ENCODE results near the gene DOCK7.
"Not testable (repeated sequence)": the region's sequence is repeated elsewhere in the genome, so short reads cannot be mapped to it uniquely, and the experiment has no call there.

Gene DOCK7

GRCh38 chr1:62682531-62682930 is 5.7 kb downstream of the DOCK7 start:
- DNase-seq: no peak
- Mint-ChIP-seq H3K9me3 (no peaks in the 10 kb centered on the region), H3K27ac (no peak overlapping the region), H3K4me1 (peaks cover 4% of the 10 kb centered on the region), H3K36me3 (no peaks in the 10 kb centered on the region), H3K27me3 (peaks cover 3% of the 10 kb centered on the region), H3K4me3 (no peak overlapping the region)
- CTCF ChIA-PET: no interaction called here

DNA sequence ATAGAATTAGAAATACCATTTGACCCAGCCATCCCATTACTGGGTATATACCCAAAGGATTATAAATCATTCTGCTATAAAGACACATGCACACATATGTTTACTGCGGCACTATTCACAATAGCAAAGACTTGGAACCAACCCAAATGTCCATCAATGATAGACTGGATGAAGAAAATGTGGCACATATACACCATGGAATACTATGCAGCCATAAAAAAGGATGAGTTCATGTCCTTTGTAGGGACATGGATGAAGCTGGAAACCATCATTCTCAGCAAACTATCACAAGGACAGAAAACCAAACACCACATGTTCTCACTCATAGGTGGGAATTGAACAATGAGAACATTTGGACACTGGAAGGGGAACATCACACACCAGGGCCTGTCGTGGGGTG is 7.2 kb downstream of the DOCK7 start:
- H3K4me1 Mint-ChIP-seq, DNase-seq, CTCF ChIA-PET, H3K9me3 Mint-ChIP-seq, H3K36me3 Mint-ChIP-seq, H3K4me3 Mint-ChIP-seq, H3K27ac Mint-ChIP-seq, H3K27me3 Mint-ChIP-seq: not testable (repeated sequence)

GRCh38 chr1:62677822-62678221 is 10.4 kb downstream of the DOCK7 start:
- DNase-seq, H3K9me3 Mint-ChIP-seq, H3K4me1 Mint-ChIP-seq, H3K36me3 Mint-ChIP-seq, H3K27me3 Mint-ChIP-seq, H3K27ac Mint-ChIP-seq, H3K4me3 Mint-ChIP-seq, CTCF ChIA-PET: not testable (repeated sequence)

DNA sequence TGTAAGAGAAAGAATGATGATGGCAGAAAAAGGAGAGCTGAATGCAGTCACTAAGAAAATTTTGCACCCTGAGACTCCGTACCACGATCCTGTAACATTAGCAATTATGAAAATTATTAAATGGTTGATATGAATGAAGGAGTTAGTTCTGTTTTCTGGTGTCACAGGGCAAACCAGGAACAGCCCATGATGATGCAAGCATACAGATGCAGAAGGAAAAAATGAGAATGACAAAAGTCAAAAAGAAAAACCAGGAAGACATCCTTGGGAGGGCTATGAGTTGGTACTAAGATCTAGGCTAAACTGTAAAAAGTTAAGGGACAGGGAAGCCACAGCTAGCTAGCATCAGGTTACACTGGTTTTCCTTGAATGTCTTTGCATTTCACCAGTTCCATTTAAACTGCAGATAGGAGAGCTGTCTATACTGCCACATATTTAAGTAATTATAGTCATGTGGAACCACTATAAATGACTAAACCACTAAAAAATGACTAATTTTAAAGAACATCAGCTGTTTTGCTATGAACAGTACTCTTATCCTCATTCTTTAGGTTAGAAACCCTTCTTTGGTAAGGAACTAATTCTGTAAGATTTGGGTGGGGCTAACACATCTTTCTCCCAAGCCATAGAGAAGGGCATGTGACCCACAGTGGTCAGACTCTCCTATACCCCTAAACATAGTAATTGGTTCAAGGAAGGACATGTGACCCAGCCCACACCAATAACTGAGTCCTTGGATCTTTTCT is 11.4 kb downstream of the DOCK7 start:
- DNase-seq: no peak
- H3K4me1 Mint-ChIP-seq: no peaks in the 10 kb centered on the region
- no peak overlapping the region for H3K4me3 Mint-ChIP-seq
- no peaks in the 10 kb centered on the region for H3K36me3 Mint-ChIP-seq
- H3K9me3 Mint-ChIP-seq: no peaks in the 10 kb centered on the region
- no peak overlapping the region for H3K27ac Mint-ChIP-seq
- CTCF ChIA-PET: no interaction called here
- H3K27me3 Mint-ChIP-seq: no peaks in the 10 kb centered on the region

GRCh38 chr1:62673629-62674028 is 14.6 kb downstream of the DOCK7 start:
- CTCF ChIA-PET: no interaction called here
- Mint-ChIP-seq H3K27me3 (no peaks in the 10 kb centered on the region), H3K4me3 (no peak overlapping the region), H3K27ac (no peak overlapping the region), H3K4me1 (no peaks in the 10 kb centered on the region), H3K36me3 (no peaks in the 10 kb centered on the region), H3K9me3 (no peaks in the 10 kb centered on the region)
- no peak for DNase-seq

DNA sequence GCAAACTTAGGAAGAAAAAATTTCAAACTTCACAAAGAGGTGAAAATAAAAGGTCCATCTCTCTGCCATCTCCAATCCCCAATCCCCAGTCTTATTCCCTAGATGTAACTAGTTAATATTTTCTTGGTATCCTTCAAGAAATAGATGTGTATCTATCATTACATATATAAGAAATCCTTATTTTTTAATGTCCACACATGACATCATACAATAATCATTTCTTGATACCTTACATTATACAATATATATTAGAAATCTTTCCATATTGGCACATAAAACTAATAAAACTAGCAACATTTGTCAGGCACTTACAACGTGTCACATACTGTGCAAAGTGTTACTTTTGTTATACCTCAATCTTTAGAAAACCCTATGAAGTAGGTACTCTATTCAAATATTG is 16.2 kb downstream of the DOCK7 start:
- CTCF ChIA-PET: no interaction called here
- H3K9me3 Mint-ChIP-seq: no peaks in the 10 kb centered on the region
- H3K4me3 Mint-ChIP-seq: no peak overlapping the region
- no peaks in the 10 kb centered on the region for H3K4me1 Mint-ChIP-seq
- H3K36me3 Mint-ChIP-seq: no peaks in the 10 kb centered on the region
- H3K27ac Mint-ChIP-seq: no peak overlapping the region
- H3K27me3 Mint-ChIP-seq: no peaks in the 10 kb centered on the region
- no peak for DNase-seq

DNA sequence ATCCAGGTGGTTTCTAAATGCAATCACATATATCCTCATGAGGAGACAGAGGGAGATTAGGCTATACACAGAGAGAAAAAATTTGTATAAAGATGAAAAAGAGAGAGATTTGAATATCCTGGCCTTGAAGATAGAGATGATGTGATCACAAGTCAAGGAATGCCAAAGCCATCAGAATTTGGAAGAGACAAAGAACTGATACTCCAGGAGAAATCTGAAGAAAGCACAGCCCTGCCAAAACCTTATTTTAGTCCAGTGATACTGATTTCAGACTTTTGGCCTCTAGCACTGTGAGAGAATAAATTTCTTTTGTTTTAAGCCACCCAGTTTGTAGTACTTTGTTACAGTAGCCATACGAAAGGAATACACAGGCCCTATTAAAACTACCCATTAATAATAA is 33.4 kb downstream of the DOCK7 start:
- Mint-ChIP-seq H3K27ac (no peak overlapping the region), H3K36me3 (no peaks in the 10 kb centered on the region), H3K4me1 (no peaks in the 10 kb centered on the region), H3K9me3 (no peaks in the 10 kb centered on the region), H3K27me3 (no peaks in the 10 kb centered on the region), H3K4me3 (no peak overlapping the region)
- CTCF ChIA-PET: no interaction called here
- no peak for DNase-seq

DNA sequence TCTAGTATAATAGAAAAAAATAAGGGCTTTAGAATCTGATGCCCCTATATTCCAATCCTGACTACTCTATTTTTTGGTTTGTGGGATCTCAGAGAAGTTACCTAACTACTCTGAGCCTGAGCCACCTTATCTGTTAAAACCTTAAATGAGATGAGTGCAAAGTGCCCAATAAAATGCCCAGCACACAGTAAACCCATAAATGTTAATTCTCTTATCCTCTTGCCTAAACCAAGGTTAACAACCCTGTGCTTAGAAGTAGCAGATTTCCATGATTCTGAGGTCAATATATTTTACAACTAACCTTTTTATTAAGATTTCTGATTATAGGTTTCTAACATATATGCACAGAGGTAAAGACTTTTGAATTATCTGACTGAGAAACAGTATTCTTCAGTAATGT is 35.8 kb downstream of the DOCK7 start:
- Mint-ChIP-seq H3K36me3 (no peaks in the 10 kb centered on the region), H3K27ac (no peak overlapping the region), H3K27me3 (no peaks in the 10 kb centered on the region), H3K4me3 (no peak overlapping the region), H3K4me1 (no peaks in the 10 kb centered on the region), H3K9me3 (no peaks in the 10 kb centered on the region)
- DNase-seq: no peak
- CTCF ChIA-PET: no interaction called here

GRCh38 chr1:62643283-62643682 is 44.9 kb downstream of the DOCK7 start:
- H3K9me3 Mint-ChIP-seq: no peaks in the 10 kb centered on the region
- H3K27ac Mint-ChIP-seq: no peak overlapping the region
- H3K36me3 Mint-ChIP-seq: no peaks in the 10 kb centered on the region
- H3K4me1 Mint-ChIP-seq: no peaks in the 10 kb centered on the region
- no peaks in the 10 kb centered on the region for H3K27me3 Mint-ChIP-seq
- no peak for DNase-seq
- no peak overlapping the region for H3K4me3 Mint-ChIP-seq
- CTCF ChIA-PET: no interaction called here

DNA sequence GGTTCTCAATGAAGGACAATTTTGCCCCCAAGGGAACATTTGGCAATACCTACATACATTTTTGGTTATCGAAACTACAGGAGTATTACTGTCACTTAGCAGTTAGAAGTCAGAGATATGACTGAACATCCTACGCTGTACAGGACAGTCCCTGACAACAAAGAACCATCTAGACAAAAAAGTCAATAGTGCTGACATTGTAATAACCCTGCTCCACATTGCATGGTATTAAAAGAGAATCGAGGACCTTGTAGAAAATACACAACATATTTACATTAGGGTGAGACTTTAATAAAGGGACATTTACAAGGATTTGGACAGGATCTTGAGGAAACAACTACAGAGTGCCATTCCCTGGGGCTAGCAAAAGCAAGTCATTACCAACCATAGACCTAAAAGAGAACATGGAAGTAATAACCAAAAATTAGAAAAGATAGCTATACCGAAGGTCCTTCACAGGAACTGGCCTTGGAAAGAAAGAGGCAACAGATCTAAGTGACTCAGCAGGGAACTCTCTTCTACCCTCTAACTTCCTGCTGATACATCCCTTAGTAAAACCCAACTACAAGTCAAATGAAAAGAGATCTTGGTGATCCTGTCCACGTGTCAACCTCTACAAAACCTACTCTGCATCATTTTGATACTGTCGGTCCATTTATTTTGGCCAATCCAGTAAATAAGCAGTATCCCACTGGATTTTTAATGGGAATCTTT is 50.6 kb downstream of the DOCK7 start:
- no peaks in the 10 kb centered on the region for H3K9me3 Mint-ChIP-seq
- H3K4me3 Mint-ChIP-seq: no peak overlapping the region
- no peaks in the 10 kb centered on the region for H3K27me3 Mint-ChIP-seq
- no peak overlapping the region for H3K27ac Mint-ChIP-seq
- DNase-seq: no peak
- no peaks in the 10 kb centered on the region for H3K4me1 Mint-ChIP-seq
- H3K36me3 Mint-ChIP-seq: no peaks in the 10 kb centered on the region
- CTCF ChIA-PET: no interaction called here

DNA sequence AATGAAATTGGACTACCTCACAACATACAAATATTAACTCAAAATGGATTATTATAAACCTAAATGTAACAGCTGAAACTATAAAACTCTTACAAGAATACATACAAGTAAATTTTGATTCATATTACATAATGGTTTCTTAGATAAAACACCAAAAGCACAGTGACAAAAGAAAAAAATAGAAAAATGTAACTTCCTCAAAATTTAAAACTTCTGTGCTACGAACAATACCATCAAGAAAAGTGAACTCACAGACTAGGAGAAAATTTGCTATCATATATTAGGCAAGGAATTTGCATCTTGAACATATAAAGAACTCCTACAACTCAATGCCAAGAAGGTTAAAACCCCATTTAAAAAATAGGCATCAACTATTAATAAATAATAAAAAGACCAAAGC is 59.7 kb downstream of the DOCK7 start:
- Mint-ChIP-seq H3K9me3 (no peaks in the 10 kb centered on the region), H3K4me1 (no peaks in the 10 kb centered on the region), H3K36me3 (no peaks in the 10 kb centered on the region), H3K27me3 (no peaks in the 10 kb centered on the region), H3K4me3 (no peak overlapping the region), H3K27ac (no peak overlapping the region)
- no peak for DNase-seq
- CTCF ChIA-PET: no interaction called here

DNA sequence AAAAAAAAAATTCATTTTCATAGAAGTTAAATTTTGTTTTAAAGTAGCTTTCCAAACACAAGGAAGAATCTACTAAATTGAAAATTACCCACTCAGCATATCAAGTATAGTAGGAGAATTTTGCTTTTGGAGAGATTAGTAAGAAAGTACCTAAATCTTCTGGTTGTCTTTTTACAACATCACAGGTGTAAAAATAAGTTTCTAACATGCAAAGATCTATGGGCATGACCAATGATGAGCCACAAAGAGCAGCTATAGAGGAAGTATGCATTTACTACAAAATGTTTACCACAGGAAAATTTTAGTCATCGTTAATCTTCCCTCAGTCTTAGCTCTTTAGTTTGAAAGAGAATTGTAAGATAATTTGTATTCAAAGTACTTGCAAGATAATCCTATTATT is 62.8 kb downstream of the DOCK7 start:
- DNase-seq: no peak
- CTCF ChIA-PET: interaction anchor here (0.6 kb wide), 1 partner anchor 792 kb away, joined by 3 read pairs; no protein-coding TSS in a partner anchor
- Mint-ChIP-seq H3K9me3 (no peaks in the 10 kb centered on the region), H3K4me1 (no peaks in the 10 kb centered on the region), H3K36me3 (no peaks in the 10 kb centered on the region), H3K27ac (no peak overlapping the region), H3K4me3 (no peak overlapping the region), H3K27me3 (no peaks in the 10 kb centered on the region)

DNA sequence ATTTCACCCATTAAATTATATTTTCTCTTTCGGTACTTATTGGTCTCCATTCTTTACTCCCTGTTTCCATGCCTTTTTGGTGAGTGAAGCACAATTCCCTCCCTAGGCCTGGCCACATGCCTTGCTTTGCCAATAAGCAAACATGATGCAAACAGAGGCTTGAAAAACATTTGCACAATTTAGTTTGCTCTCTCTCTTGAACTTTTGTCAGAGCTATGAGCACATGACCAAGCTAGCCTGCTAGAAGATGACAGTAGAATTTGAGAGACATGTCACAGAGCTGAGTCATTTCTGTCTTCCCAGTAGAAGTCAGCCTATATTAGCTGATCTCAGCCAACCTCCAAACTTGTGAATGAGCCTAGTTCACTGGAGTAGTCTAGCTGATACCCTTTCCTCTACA is 66.3 kb downstream of the DOCK7 start:
- H3K4me3 Mint-ChIP-seq: no peak overlapping the region
- no peaks in the 10 kb centered on the region for H3K27me3 Mint-ChIP-seq
- no peak for DNase-seq
- H3K9me3 Mint-ChIP-seq: no peaks in the 10 kb centered on the region
- no peak overlapping the region for H3K27ac Mint-ChIP-seq
- H3K4me1 Mint-ChIP-seq: no peaks in the 10 kb centered on the region
- CTCF ChIA-PET: interaction anchor here (0.6 kb wide), 1 partner anchor 75 kb away, joined by 3 read pairs; no protein-coding TSS in a partner anchor
- H3K36me3 Mint-ChIP-seq: no peaks in the 10 kb centered on the region

DNA sequence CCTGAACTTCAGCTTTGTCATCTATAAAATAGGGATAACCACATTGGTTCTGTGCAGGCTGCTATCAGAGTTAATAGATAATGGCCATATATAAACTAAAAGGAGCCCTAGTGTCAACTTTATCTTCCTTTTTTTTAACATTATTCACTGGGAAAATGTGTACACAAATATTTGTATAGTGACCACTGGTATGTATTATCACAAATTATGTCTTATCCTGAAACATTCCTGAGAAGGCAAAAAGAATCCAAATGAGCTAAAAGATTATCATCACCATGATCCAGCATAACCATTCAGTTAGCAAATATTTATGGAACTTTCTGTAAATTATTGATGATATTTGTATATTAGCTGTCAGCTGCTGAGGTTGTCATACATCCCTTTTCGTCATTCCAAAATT is 74.3 kb downstream of the DOCK7 start:
- H3K4me1 Mint-ChIP-seq: no peaks in the 10 kb centered on the region
- H3K36me3 Mint-ChIP-seq: no peaks in the 10 kb centered on the region
- CTCF ChIA-PET: no interaction called here
- no peak for DNase-seq
- no peak overlapping the region for H3K27ac Mint-ChIP-seq
- no peaks in the 10 kb centered on the region for H3K27me3 Mint-ChIP-seq
- H3K4me3 Mint-ChIP-seq: no peak overlapping the region
- H3K9me3 Mint-ChIP-seq: no peaks in the 10 kb centered on the region

DNA sequence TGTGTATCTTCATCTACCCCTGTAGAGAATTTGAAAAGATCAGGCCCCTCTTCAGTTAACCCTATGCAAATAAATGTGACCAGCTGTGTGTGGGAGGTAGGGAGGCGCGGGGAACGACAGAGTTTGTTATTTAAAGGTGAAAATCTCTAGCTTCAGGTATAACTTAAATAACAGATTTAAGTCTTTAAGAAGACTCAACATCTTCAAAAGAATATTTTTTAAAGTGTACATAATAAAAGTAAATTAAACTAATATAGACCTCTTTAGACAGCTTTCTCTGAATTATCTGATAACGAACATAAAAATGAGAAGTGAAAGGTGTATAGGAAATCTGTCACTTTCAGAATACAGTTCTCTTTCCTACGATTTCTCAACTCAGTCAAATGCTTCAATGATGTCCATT is 74.9 kb downstream of the DOCK7 start:
- H3K4me3 Mint-ChIP-seq: no peak overlapping the region
- H3K27ac Mint-ChIP-seq: no peak overlapping the region
- H3K27me3 Mint-ChIP-seq: no peaks in the 10 kb centered on the region
- DNase-seq: no peak
- CTCF ChIA-PET: no interaction called here
- H3K9me3 Mint-ChIP-seq: no peaks in the 10 kb centered on the region
- H3K36me3 Mint-ChIP-seq: no peaks in the 10 kb centered on the region
- H3K4me1 Mint-ChIP-seq: no peaks in the 10 kb centered on the region

All from activated naive CD4-positive, alpha-beta T cell treated with anti-CD3 and anti-CD28 coated beads, Interleukin-2, amount 10 ng/mL, durations not matched to agents 7 days and 5 days (primary cell).